Neuronal stem cell (in vitro differentiated cells): ENCODE measurements around the gene BBS10.

ENCODE experiments used
- DNase-seq: peaks from one replicate; pipeline ENCODE4 v3.0.0-alpha.2; 2013; ENCODE audit warnings: low spot score
- H2AFZ ChIP-seq: one replicate; pipeline ENCODE4 v1.6.1; 2013; ENCODE audit warnings: mild to moderate bottlenecking, low read length, inconsistent platforms
- H2AK5ac ChIP-seq: 2 replicates; pipeline ENCODE4 v1.6.1; 2013; ENCODE audit warnings: low read depth, mild to moderate bottlenecking, inconsistent platforms, low read length, moderate library complexity, mixed read lengths
- H2BK120ac ChIP-seq: 2 replicates; pipeline ENCODE4 v1.6.1; 2013; ENCODE audit warnings: low read depth, mild to moderate bottlenecking, inconsistent platforms, low read length, moderate library complexity, mixed read lengths
- H2BK12ac ChIP-seq: one replicate; pipeline ENCODE4 v1.6.1; 2013; ENCODE audit warnings: low read length, inconsistent platforms
- H2BK15ac ChIP-seq: 2 replicates; pipeline ENCODE4 v1.6.1; 2013; ENCODE audit warnings: mild to moderate bottlenecking, low read length, inconsistent platforms, mixed read lengths
- H2BK5ac ChIP-seq: one replicate; pipeline ENCODE4 v1.6.1; 2013; ENCODE audit warnings: inconsistent platforms, mild to moderate bottlenecking, low read length, moderate library complexity
- H3K14ac ChIP-seq: one replicate; pipeline ENCODE4 v1.6.1; 2013; ENCODE audit warnings: low read length, inconsistent platforms
- H3K18ac ChIP-seq: 2 replicates; pipeline ENCODE4 v1.6.1; 2013; ENCODE audit warnings: low read length, inconsistent platforms
- H3K23ac ChIP-seq: 2 replicates; pipeline ENCODE4 v1.6.1; 2013; ENCODE audit warnings: low read depth, mild to moderate bottlenecking, mixed read lengths, low read length, inconsistent platforms; ENCODE audit not compliant: poor library complexity
- H3K27ac ChIP-seq: replicated peaks from 3 replicates; pipeline ENCODE4 v1.5.1; 2013; ENCODE audit warnings: low read length, inconsistent platforms
- H3K27me3 ChIP-seq, 3 experiments: 2 replicates each; pipeline ENCODE4 v1.6.1; 2013; ENCODE audit warnings: low read length in 3 of 3, mild to moderate bottlenecking in 2 of 3, inconsistent platforms in 1 of 3, low read depth in 1 of 3, mixed read lengths in 1 of 3, moderate library complexity in 1 of 3; ENCODE audit not compliant: control insufficient read depth in 3 of 3, insufficient read depth in 3 of 3
- H3K36me3 ChIP-seq, 2 donors: replicated peaks in 1 of 2; 2 replicates each; pipeline ENCODE4 v1.6.1; 2013; ENCODE audit warnings: low read length in 2 of 2; ENCODE audit not compliant: control insufficient read depth in 2 of 2, insufficient read depth in 2 of 2
- H3K4ac ChIP-seq: 2 replicates; pipeline ENCODE4 v1.6.1; 2013; ENCODE audit warnings: inconsistent platforms, mild to moderate bottlenecking, low read length, moderate library complexity
- H3K4me1 ChIP-seq, 2 donors: 1 replicate in 1 of 2; 2 replicates in 1 of 2; pipeline ENCODE4 v1.6.1; 2013; ENCODE audit warnings: low read length in 2 of 2, low read depth in 1 of 2; ENCODE audit not compliant: control insufficient read depth in 2 of 2, insufficient read depth in 1 of 2
- H3K4me2 ChIP-seq: one replicate; pipeline ENCODE4 v1.6.1; 2013; ENCODE audit warnings: mild to moderate bottlenecking, low read length, inconsistent platforms; ENCODE audit not compliant: insufficient read depth, poor library complexity, severe bottlenecking
- H3K4me3 ChIP-seq, 2 donors: 2 replicates each; pipeline ENCODE4 v1.5.1; 2013; ENCODE audit warnings: low read length in 2 of 2, mild to moderate bottlenecking in 2 of 2, inconsistent platforms in 1 of 2, moderate library complexity in 1 of 2
- H3K79me1 ChIP-seq: one replicate; pipeline ENCODE4 v1.6.1; 2013; ENCODE audit warnings: low read depth, mild to moderate bottlenecking, inconsistent platforms, low read length, moderate library complexity
- H3K9ac ChIP-seq: one replicate; pipeline ENCODE4 v1.6.1; 2013; ENCODE audit warnings: mild to moderate bottlenecking, low read depth, low read length, inconsistent platforms; ENCODE audit not compliant: poor library complexity
- H3K9me3 ChIP-seq, 2 donors: replicated peaks in 1 of 2; 2 replicates each; pipeline versions ENCODE3 to v1.6.1; 2013; ENCODE audit warnings: low read length in 2 of 2, mild to moderate bottlenecking in 2 of 2, inconsistent platforms in 1 of 2, low read depth in 1 of 2, mixed read lengths in 1 of 2, moderate library complexity in 1 of 2; ENCODE audit not compliant: control insufficient read depth in 2 of 2, insufficient read depth in 1 of 2
- H4K8ac ChIP-seq: one replicate; pipeline ENCODE4 v1.6.1; 2013; ENCODE audit warnings: low read depth, mild to moderate bottlenecking, inconsistent platforms, low read length, moderate library complexity
- H4K91ac ChIP-seq: one replicate; pipeline ENCODE4 v1.6.1; 2013; ENCODE audit warnings: low read length, low read depth, mild to moderate bottlenecking, inconsistent platforms; ENCODE audit not compliant: poor library complexity
- WGBS, 2 donors: extraction: QIAGEN DNeasy Blood & Tissue Kit; methylation state at CpG; one replicate each; pipeline ENCODE4 v1.1.7; 2013; ENCODE audit warnings: missing lambda C conversion rate in 2 of 2, mixed read lengths in 1 of 2; ENCODE audit not compliant: insufficient read length in 2 of 2, insufficient replicate concordance in 1 of 2; ENCODE audit errors: extremely low coverage in 2 of 2; 5-methylcytosine and 5-hydroxymethylcytosine counted together

Gene BBS10

GRCh38 chr12:76308866-76309265 lies 39.3 kb downstream of the BBS10 start:
- Histone ChIP-seq H3K14ac (no peak overlapping the region), H3K79me1 (no peaks in the 10 kb centered on the region), H3K9me3 (no peaks in the 10 kb centered on the region), H3K4me3 (no peak overlapping the region), H3K18ac (no peak overlapping the region), H3K23ac (no peak overlapping the region), H3K4me1 (peaks cover 5 to 7% of the 10 kb centered on the region in 2 donors), H2AK5ac (no peak overlapping the region), H3K4ac (no peak overlapping the region), H3K27ac (no peak overlapping the region), H2BK15ac (no peak overlapping the region), H3K9ac (no peak overlapping the region), H3K36me3 (no peaks in the 10 kb centered on the region), H3K4me2 (no peak overlapping the region), H2BK120ac (no peak overlapping the region), H3K27me3 (no peaks in the 10 kb centered on the region), H2AFZ (no peak overlapping the region), H2BK12ac (no peak overlapping the region), H2BK5ac (no peak overlapping the region), H4K91ac (no peak overlapping the region), H4K8ac (no peak overlapping the region)
- DNase-seq: no peak
- no CpG with 5 or more reads among the region's 3 CpGs for WGBS, 2 donors

- H3K4me3 ChIP-seq: no peak overlapping the region
- H2AK5ac ChIP-seq: no peak overlapping the region
- DNase-seq: no peak
- no CpG with 5 or more reads among the region's 1 CpG for WGBS, 2 donors
- no peak overlapping the region for H2BK5ac ChIP-seq
- H3K79me1 ChIP-seq: no peaks in the 10 kb centered on the region
- no peak overlapping the region for H2BK12ac ChIP-seq
- no peak overlapping the region for H4K91ac ChIP-seq
- H3K27me3 ChIP-seq: no peaks in the 10 kb centered on the region
- no peak overlapping the region for H3K23ac ChIP-seq
- H3K14ac ChIP-seq: no peak overlapping the region
- H3K4me1 ChIP-seq: peaks cover 2% of the 10 kb centered on the region in 2 donors
- no peak overlapping the region for H3K4ac ChIP-seq
- no peak overlapping the region for H2BK15ac ChIP-seq
- H2BK120ac ChIP-seq: no peak overlapping the region
- no peak overlapping the region for H3K9ac ChIP-seq
- H3K9me3 ChIP-seq: no peaks in the 10 kb centered on the region
- no peak overlapping the region for H3K27ac ChIP-seq
- no peaks in the 10 kb centered on the region for H3K36me3 ChIP-seq
- no peak overlapping the region for H3K18ac ChIP-seq
- H3K4me2 ChIP-seq: no peak overlapping the region
- H4K8ac ChIP-seq: no peak overlapping the region
- H2AFZ ChIP-seq: no peak overlapping the region
Measured at GRCh38 chr12:76307083-76307482, 41.1 kb downstream of the BBS10 start.

GRCh38 chr12:76303989-76304460 lies 44.2 kb downstream of the BBS10 start:
- Histone ChIP-seq H2BK120ac (no peak overlapping the region), H3K18ac (no peak overlapping the region), H2BK5ac (no peak overlapping the region), H3K4ac (no peak overlapping the region), H2AFZ (no peak overlapping the region), H3K27ac (no peak overlapping the region), H3K9me3 (no peaks in the 10 kb centered on the region), H4K91ac (no peak overlapping the region), H3K14ac (no peak overlapping the region), H2BK12ac (no peak overlapping the region), H3K9ac (no peak overlapping the region), H2AK5ac (no peak overlapping the region), H3K27me3 (no peaks in the 10 kb centered on the region), H3K79me1 (no peaks in the 10 kb centered on the region), H3K4me3 (no peak overlapping the region), H4K8ac (no peak overlapping the region), H2BK15ac (no peak overlapping the region), H3K4me1 (peaks cover 0 to 7% of the 10 kb centered on the region in 2 donors), H3K4me2 (no peak overlapping the region), H3K23ac (no peak overlapping the region), H3K36me3 (no peaks in the 10 kb centered on the region)
- DNase-seq: no peak
- no CpG with 5 or more reads among the region's 6 CpGs for whole genome bisulfite sequencing, 2 donors

DNA sequence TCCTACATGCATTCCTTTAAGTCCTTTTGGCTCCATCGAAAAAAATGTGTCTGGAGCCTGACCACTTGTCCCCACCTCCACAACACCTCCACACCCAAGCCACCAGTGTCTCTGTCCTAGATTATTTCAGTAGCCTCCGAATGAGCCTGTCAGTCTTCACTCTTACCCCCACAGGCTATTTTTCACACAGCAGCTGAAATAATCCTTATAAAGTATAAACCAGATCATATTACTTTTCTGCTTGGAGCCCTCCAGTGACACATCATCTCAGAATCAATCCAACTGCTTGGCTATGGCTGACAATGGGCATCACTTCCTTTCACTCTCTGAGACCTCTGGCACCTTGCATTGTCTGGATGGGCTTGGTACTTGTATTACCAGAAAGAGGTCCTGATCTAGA lies 44.9 kb downstream of the BBS10 start:
- Histone ChIP-seq H3K36me3 (no peaks in the 10 kb centered on the region), H4K91ac (no peak overlapping the region), H2BK12ac (no peak overlapping the region), H3K27ac (no peak overlapping the region), H3K4ac (no peak overlapping the region), H3K79me1 (no peaks in the 10 kb centered on the region), H3K9me3 (no peaks in the 10 kb centered on the region), H3K4me2 (no peak overlapping the region), H3K4me1 (peaks cover 0 to 5% of the 10 kb centered on the region in 2 donors), H3K4me3 (no peak overlapping the region), H2BK15ac (no peak overlapping the region), H3K9ac (no peak overlapping the region), H3K27me3 (no peaks in the 10 kb centered on the region), H3K23ac (no peak overlapping the region), H3K14ac (no peak overlapping the region), H4K8ac (no peak overlapping the region), H2BK120ac (no peak overlapping the region), H2AFZ (no peak overlapping the region), H2BK5ac (no peak overlapping the region), H3K18ac (no peak overlapping the region), H2AK5ac (no peak overlapping the region)
- no peak for DNase-seq
- no CpG with 5 or more reads among the region's 2 CpGs for whole genome bisulfite sequencing, 2 donors
